Kasumi-1 (cell line): ENCODE data around the gene RPL37A.

Source experiments
- DNase-seq, 2 experiments: peaks; one replicate each; lab custom pipeline; 2025; lab: John Stamatoyannopoulos, UW

Gene RPL37A

GRCh38 chr2:216546641-216547403 is 48.2 kb downstream of the RPL37A start:
- no peak for DNase-seq

DNA sequence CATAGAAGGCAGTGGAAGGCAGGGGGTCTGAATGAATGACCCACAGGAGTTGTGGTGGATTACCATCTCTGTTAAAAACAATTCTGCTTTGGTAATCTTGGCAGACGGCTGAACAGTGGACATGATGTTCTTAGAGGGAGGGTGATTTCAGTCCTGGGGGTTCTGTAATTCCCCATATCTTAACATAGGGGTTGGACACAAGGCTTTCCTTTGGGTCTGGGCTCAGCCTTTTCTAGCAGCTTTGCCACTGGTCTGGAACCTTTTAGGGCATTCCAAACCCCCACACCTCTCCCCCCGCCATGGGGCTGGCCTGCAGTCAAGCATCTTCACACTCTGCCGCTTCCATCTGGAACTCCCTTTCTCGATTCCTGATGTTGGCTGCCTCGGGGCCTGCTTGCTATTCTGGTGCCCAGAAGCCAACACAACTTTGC is 50.3 kb downstream of the RPL37A start:
- no peak for DNase-seq

- DNase-seq, result no peak
These were observed 51.5 kb downstream of the RPL37A start for GRCh38 chr2:216549926-216550690.

GRCh38 chr2:216551234-216552068 is 52.8 kb downstream of the RPL37A start:
- no peak for DNase-seq

- DNase-seq, result no peak
These were observed 54.4 kb downstream of the RPL37A start for GRCh38 chr2:216553093-216553478.
